ENCODE results near the gene SLC25A13.

The SLC25A13 gene

DNA sequence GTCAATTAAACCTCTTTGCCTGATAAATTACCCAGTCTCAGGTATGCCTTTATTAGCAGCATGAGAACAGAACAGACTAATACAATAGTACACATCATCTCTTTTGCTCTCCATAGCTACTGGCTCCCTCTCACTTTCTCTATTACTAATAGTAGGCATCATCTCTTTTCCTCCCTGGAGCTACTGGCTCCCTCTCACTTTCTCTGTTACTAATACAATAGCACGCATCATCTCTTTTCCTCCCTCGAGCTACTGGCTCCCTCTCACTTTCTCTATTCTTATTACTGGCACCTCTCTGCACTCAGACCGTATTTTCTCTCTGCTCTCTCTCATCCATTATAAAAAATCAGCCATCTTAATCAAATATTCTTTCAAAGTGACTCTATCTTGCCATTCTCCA is 37.1 kb downstream of the SLC25A13 start:
- Histone ChIP-seq H3K27me3 (ENCODE audit: control insufficient read depth in 5 of 5, insufficient read depth in 4 of 5, low read length in 5 of 5) (no peaks in the 10 kb centered on the region), H3K9me3 (ENCODE audit: control insufficient read depth in 5 of 5, low read length in 5 of 5) (no peaks in the 10 kb centered on the region), H3K27ac (ENCODE audit: low read depth, low read length) (no peak overlapping the region), H3K4me1 (ENCODE audit: control insufficient read depth in 5 of 5, insufficient read depth in 5 of 5, low read length in 5 of 5) (peaks cover 0 to 18% (median 11%) of the 10 kb centered on the region in 5 donors), H3K36me3 (ENCODE audit: control insufficient read depth in 5 of 5, insufficient read depth in 5 of 5, low read length in 5 of 5) (no peaks in the 10 kb centered on the region), H3K9ac (ENCODE audit: low read length in 5 of 5) (no peak overlapping the region), H3K4me3 (ENCODE audit: low read depth in 1 of 5, low read length in 5 of 5) (no peak overlapping the region)

- H3K4me3 ChIP-seq (ENCODE audit: low read depth in 1 of 5, low read length in 5 of 5) = no peak overlapping the region
- H3K36me3 ChIP-seq (ENCODE audit: control insufficient read depth in 5 of 5, insufficient read depth in 5 of 5, low read length in 5 of 5) = no peaks in the 10 kb centered on the region
- peaks cover 0 to 18% (median 11%) of the 10 kb centered on the region in 5 donors for H3K4me1 ChIP-seq (ENCODE audit: control insufficient read depth in 5 of 5, insufficient read depth in 5 of 5, low read length in 5 of 5)
- H3K27me3 ChIP-seq (ENCODE audit: control insufficient read depth in 5 of 5, insufficient read depth in 4 of 5, low read length in 5 of 5) = no peaks in the 10 kb centered on the region
- no peak overlapping the region for H3K27ac ChIP-seq (ENCODE audit: low read depth, low read length)
- no peaks in the 10 kb centered on the region for H3K9me3 ChIP-seq (ENCODE audit: control insufficient read depth in 5 of 5, low read length in 5 of 5)
- H3K9ac ChIP-seq (ENCODE audit: low read length in 5 of 5) = no peak overlapping the region
Observed at GRCh38 chr7:96284240-96284639, 37.7 kb downstream of the SLC25A13 start.

DNA sequence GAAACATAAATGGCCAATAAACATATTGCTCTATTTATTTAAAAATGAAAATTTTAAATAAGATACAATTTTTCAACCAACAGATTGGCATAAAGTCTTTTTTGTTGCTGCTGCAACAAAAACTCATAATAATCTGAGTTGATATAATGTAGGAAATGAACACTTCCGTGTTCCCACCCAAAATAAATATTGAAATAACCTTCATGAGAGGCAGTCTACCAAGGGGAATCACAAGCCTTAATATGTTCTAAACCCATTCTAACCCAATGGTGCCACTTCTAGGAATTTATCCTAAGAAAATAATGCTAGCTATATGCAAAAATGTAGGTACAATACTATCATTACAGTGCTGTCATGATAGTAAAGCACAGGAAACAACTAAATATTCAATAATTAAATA is 39.1 kb downstream of the SLC25A13 start:
- no peak overlapping the region for H3K9ac ChIP-seq (ENCODE audit: low read length in 5 of 5)
- H3K27me3 ChIP-seq (ENCODE audit: control insufficient read depth in 5 of 5, insufficient read depth in 4 of 5, low read length in 5 of 5) = no peaks in the 10 kb centered on the region
- H3K4me1 ChIP-seq (ENCODE audit: control insufficient read depth in 5 of 5, insufficient read depth in 5 of 5, low read length in 5 of 5) = peaks cover 0 to 18% (median 11%) of the 10 kb centered on the region in 5 donors
- H3K4me3 ChIP-seq (ENCODE audit: low read depth in 1 of 5, low read length in 5 of 5) = no peak overlapping the region
- no peak overlapping the region for H3K27ac ChIP-seq (ENCODE audit: low read depth, low read length)
- H3K9me3 ChIP-seq (ENCODE audit: control insufficient read depth in 5 of 5, low read length in 5 of 5) = no peaks in the 10 kb centered on the region
- peaks cover 0 to 4% (median under 1%) of the 10 kb centered on the region in 5 donors for H3K36me3 ChIP-seq (ENCODE audit: control insufficient read depth in 5 of 5, insufficient read depth in 5 of 5, low read length in 5 of 5)

- Histone ChIP-seq H3K36me3 (ENCODE audit: control insufficient read depth in 5 of 5, insufficient read depth in 5 of 5, low read length in 5 of 5) (peaks cover 5 to 11% (median 8%) of the 10 kb centered on the region in 5 donors), H3K9ac (ENCODE audit: low read length in 5 of 5) (no peak overlapping the region), H3K9me3 (ENCODE audit: control insufficient read depth in 5 of 5, low read length in 5 of 5) (no peaks in the 10 kb centered on the region), H3K27ac (ENCODE audit: low read depth, low read length) (no peak overlapping the region), H3K27me3 (ENCODE audit: control insufficient read depth in 5 of 5, insufficient read depth in 4 of 5, low read length in 5 of 5) (no peaks in the 10 kb centered on the region), H3K4me1 (ENCODE audit: control insufficient read depth in 5 of 5, insufficient read depth in 5 of 5, low read length in 5 of 5) (peaks cover 0 to 4% (median 0%) of the 10 kb centered on the region in 5 donors), H3K4me3 (ENCODE audit: low read depth in 1 of 5, low read length in 5 of 5) (no peak overlapping the region)
Observed at GRCh38 chr7:96277921-96278320, 44.0 kb downstream of the SLC25A13 start.

DNA sequence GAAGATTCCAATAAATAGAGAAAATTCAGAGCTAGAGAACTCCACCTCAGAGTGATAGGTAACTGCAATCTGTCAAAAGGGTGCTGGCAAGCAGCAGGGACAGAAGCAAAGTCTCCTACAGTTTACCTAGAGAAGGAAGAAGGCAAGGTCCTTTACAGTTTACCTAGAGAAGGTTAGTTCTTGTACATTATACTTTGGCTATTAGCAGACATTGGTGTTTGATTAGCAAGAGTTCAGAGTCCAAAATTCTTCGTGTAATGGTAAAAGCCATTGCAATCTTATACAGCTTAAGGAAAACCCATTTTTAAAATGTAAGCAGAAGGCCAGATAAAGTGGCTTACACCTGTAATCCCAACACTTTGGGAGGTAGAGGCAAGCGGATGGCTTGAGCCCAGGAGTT is 45.9 kb downstream of the SLC25A13 start:
- peaks cover 5 to 11% (median 8%) of the 10 kb centered on the region in 5 donors for H3K36me3 ChIP-seq (ENCODE audit: control insufficient read depth in 5 of 5, insufficient read depth in 5 of 5, low read length in 5 of 5)
- H3K27ac ChIP-seq (ENCODE audit: low read depth, low read length) = no peak overlapping the region
- no peak overlapping the region for H3K9ac ChIP-seq (ENCODE audit: low read length in 5 of 5)
- H3K27me3 ChIP-seq (ENCODE audit: control insufficient read depth in 5 of 5, insufficient read depth in 4 of 5, low read length in 5 of 5) = no peaks in the 10 kb centered on the region
- H3K4me3 ChIP-seq (ENCODE audit: low read depth in 1 of 5, low read length in 5 of 5) = no peak overlapping the region
- H3K9me3 ChIP-seq (ENCODE audit: control insufficient read depth in 5 of 5, low read length in 5 of 5) = no peaks in the 10 kb centered on the region
- peaks cover 0 to 4% (median 0%) of the 10 kb centered on the region in 5 donors for H3K4me1 ChIP-seq (ENCODE audit: control insufficient read depth in 5 of 5, insufficient read depth in 5 of 5, low read length in 5 of 5)

- Histone ChIP-seq H3K36me3 (ENCODE audit: control insufficient read depth in 5 of 5, insufficient read depth in 5 of 5, low read length in 5 of 5) (peaks cover 5 to 18% (median 8%) of the 10 kb centered on the region in 5 donors), H3K27me3 (ENCODE audit: control insufficient read depth in 5 of 5, insufficient read depth in 4 of 5, low read length in 5 of 5) (no peaks in the 10 kb centered on the region), H3K27ac (ENCODE audit: low read depth, low read length) (no peak overlapping the region), H3K4me3 (ENCODE audit: low read depth in 1 of 5, low read length in 5 of 5) (no peak overlapping the region), H3K9ac (ENCODE audit: low read length in 5 of 5) (no peak overlapping the region), H3K4me1 (ENCODE audit: control insufficient read depth in 5 of 5, insufficient read depth in 5 of 5, low read length in 5 of 5) (peaks cover 0 to 4% (median 0%) of the 10 kb centered on the region in 5 donors), H3K9me3 (ENCODE audit: control insufficient read depth in 5 of 5, low read length in 5 of 5) (no peaks in the 10 kb centered on the region)
Observed at GRCh38 chr7:96273716-96274115, 48.2 kb downstream of the SLC25A13 start.

DNA sequence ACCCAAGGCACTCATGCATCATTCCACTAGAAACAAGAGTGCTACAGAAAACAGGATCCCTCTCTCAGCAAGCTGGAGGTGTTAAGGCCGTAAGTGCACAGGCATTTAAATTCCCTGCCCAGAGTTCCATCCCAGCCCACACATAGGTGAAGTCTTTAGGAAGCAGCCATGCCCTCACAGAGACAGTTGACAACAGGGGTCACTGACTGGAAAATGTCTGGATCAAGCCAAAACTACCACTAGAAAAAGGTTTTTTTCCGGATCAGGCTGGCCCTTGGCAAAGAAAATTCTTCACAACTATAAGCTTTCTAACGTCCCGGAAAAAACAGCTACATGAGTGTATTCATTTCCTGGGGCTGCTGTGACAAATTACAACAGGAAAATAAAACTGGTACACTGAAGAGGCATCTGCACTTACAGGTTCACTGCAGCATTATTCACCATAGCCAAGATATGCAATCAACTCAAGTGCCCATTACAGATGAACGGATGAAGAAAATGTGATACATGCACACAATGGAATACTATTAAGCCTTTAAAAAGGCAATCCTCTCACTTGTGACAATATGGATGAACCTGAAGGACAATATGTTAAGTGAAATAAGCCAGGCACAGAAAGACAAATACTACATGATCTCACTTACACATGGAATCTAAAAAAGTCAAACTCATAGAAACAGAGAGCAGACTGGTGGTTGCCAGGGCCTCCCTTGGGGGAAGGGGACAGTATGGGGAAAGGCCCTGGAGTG is 52.5 kb downstream of the SLC25A13 start:
- Histone ChIP-seq H3K36me3 (ENCODE audit: control insufficient read depth in 5 of 5, insufficient read depth in 5 of 5, low read length in 5 of 5) (peaks cover 0 to 15% (median 9%) of the 10 kb centered on the region in 5 donors), H3K27me3 (ENCODE audit: control insufficient read depth in 5 of 5, insufficient read depth in 4 of 5, low read length in 5 of 5) (no peaks in the 10 kb centered on the region), H3K4me3 (ENCODE audit: low read depth in 1 of 5, low read length in 5 of 5) (no peak overlapping the region), H3K27ac (ENCODE audit: low read depth, low read length) (no peak overlapping the region), H3K4me1 (ENCODE audit: control insufficient read depth in 5 of 5, insufficient read depth in 5 of 5, low read length in 5 of 5) (peaks cover 0 to 4% (median 0%) of the 10 kb centered on the region in 5 donors), H3K9ac (ENCODE audit: low read length in 5 of 5) (no peak overlapping the region), H3K9me3 (ENCODE audit: control insufficient read depth in 5 of 5, low read length in 5 of 5) (no peaks in the 10 kb centered on the region)

- no peak overlapping the region for H3K9ac ChIP-seq (ENCODE audit: low read length in 5 of 5)
Observed at GRCh38 chr7:96266580-96266979, 55.3 kb downstream of the SLC25A13 start.

DNA sequence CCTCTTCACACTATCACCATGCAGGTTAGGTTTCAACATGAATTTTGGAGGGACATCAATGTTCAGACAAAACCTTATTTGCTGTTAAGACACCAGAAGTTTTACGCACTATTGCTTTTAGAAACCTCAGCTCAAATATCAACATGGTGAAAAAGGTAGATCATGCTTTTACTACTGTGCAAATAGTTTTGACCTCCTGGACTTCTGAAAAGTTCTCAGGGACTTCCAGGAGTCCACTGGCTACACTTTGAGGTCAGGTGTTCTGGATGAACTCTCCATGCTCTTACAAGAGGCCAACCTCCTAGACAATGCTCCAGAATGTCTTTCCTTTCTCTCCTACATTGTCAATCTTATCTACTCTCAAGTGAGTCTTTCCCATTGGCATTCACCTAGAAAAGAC is 55.9 kb downstream of the SLC25A13 start:
- Histone ChIP-seq H3K4me1 (ENCODE audit: control insufficient read depth in 5 of 5, insufficient read depth in 5 of 5, low read length in 5 of 5) (no peaks in the 10 kb centered on the region), H3K4me3 (ENCODE audit: low read depth in 1 of 5, low read length in 5 of 5) (no peak overlapping the region), H3K36me3 (ENCODE audit: control insufficient read depth in 5 of 5, insufficient read depth in 5 of 5, low read length in 5 of 5) (peaks cover 0 to 15% (median 9%) of the 10 kb centered on the region in 5 donors), H3K9me3 (ENCODE audit: control insufficient read depth in 5 of 5, low read length in 5 of 5) (no peaks in the 10 kb centered on the region), H3K9ac (ENCODE audit: low read length in 5 of 5) (no peak overlapping the region), H3K27ac (ENCODE audit: low read depth, low read length) (no peak overlapping the region), H3K27me3 (ENCODE audit: control insufficient read depth in 5 of 5, insufficient read depth in 4 of 5, low read length in 5 of 5) (no peaks in the 10 kb centered on the region)

More at GRCh38 chr7:96266580-96266979, 55.3 kb downstream of the SLC25A13 start:
- no peak overlapping the region for H3K4me3 ChIP-seq (ENCODE audit: low read depth in 1 of 5, low read length in 5 of 5)
- no peaks in the 10 kb centered on the region for H3K27me3 ChIP-seq (ENCODE audit: control insufficient read depth in 5 of 5, insufficient read depth in 4 of 5, low read length in 5 of 5)
- H3K36me3 ChIP-seq (ENCODE audit: control insufficient read depth in 5 of 5, insufficient read depth in 5 of 5, low read length in 5 of 5) = peaks cover 0 to 15% (median 9%) of the 10 kb centered on the region in 5 donors
- no peaks in the 10 kb centered on the region for H3K4me1 ChIP-seq (ENCODE audit: control insufficient read depth in 5 of 5, insufficient read depth in 5 of 5, low read length in 5 of 5)
- H3K27ac ChIP-seq (ENCODE audit: low read depth, low read length) = no peak overlapping the region
- no peaks in the 10 kb centered on the region for H3K9me3 ChIP-seq (ENCODE audit: control insufficient read depth in 5 of 5, low read length in 5 of 5)

DNA sequence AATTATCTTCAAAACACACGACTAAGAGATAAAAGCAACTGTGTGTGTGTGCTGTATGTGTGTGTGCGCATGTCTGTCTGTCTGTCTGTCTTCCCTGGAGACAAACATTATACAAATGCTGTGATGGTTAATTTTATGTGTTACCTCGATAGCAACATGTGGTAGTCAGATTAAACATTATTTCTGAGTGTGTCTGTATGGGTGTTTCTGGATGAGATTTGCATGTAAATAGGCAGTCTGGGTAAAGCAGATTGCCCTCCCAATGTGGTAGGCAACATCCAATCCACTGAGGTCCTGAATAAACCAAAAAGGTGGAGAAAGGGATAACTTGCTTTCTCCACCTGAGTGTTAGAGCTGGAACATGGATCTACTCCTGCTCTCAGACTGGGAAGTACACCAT is 67.9 kb downstream of the SLC25A13 start:
- Histone ChIP-seq H3K4me1 (ENCODE audit: control insufficient read depth in 5 of 5, insufficient read depth in 5 of 5, low read length in 5 of 5) (no peaks in the 10 kb centered on the region), H3K27me3 (ENCODE audit: control insufficient read depth in 5 of 5, insufficient read depth in 4 of 5, low read length in 5 of 5) (no peaks in the 10 kb centered on the region), H3K9ac (ENCODE audit: low read length in 5 of 5) (no peak overlapping the region), H3K9me3 (ENCODE audit: control insufficient read depth in 5 of 5, low read length in 5 of 5) (no peaks in the 10 kb centered on the region), H3K27ac (ENCODE audit: low read depth, low read length) (no peak overlapping the region), H3K36me3 (ENCODE audit: control insufficient read depth in 5 of 5, insufficient read depth in 5 of 5, low read length in 5 of 5) (peaks cover 0 to 4% (median 0%) of the 10 kb centered on the region in 5 donors), H3K4me3 (ENCODE audit: low read depth in 1 of 5, low read length in 5 of 5) (no peak overlapping the region)

All from subcutaneous abdominal adipose tissue (tissue), 5 donors.